GM21447 (cell line): ENCODE measurements around the gene SLC7A9.

Source experiments
- ATAC-seq: cut with Tn5 transposase; IDR thresholded peaks from one replicate; pipeline ENCODE4 v1.9.1; 2021; ENCODE audit not compliant: unreplicated experiment

Gene SLC7A9

GRCh38 chr19:32869369-32869965 lies at the start of gene SLC7A9:
Gene SLC7A9, minus strand, starts transcription at chr19:32869767. Its CDS starts 1,233 bp downstream, at chr19:32868534.
- ATAC-seq: no peak

GRCh38 chr19:32919365-32919764 lies 49.8 kb upstream of the SLC7A9 start:
- no peak for ATAC-seq

- no peak for ATAC-seq
Measured at GRCh38 chr19:32917616-32917996, 48.0 kb upstream of the SLC7A9 start.

GRCh38 chr19:32916969-32917615 lies 47.5 kb upstream of the SLC7A9 start:
- no peak for ATAC-seq

- ATAC-seq: no peak
Measured at GRCh38 chr19:32914879-32915660, 45.5 kb upstream of the SLC7A9 start.

- ATAC-seq: no peak
Measured at GRCh38 chr19:32911467-32911866, 41.9 kb upstream of the SLC7A9 start.

- no peak for ATAC-seq
Measured at GRCh38 chr19:32910874-32911273, 41.3 kb upstream of the SLC7A9 start.

DNA sequence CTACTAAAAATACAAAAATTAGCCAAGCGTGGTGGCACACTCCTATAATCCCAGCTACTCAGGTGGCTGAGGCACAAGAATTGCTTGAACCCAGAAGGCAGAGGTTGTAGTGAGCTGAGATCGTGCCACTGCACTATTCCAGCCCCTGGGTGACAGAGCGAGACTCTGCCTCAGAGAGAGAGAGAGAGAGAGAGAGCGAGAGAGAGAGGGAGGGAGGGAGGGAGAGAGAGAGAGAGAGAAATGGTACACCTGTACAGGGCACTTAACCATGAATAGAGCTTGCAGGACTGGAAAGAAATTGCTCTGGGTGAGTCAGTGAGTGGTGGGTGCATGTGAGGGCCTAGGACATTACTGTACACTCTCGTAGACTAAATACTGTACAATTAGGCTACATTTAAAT lies 40.5 kb upstream of the SLC7A9 start:
- no peak for ATAC-seq

DNA sequence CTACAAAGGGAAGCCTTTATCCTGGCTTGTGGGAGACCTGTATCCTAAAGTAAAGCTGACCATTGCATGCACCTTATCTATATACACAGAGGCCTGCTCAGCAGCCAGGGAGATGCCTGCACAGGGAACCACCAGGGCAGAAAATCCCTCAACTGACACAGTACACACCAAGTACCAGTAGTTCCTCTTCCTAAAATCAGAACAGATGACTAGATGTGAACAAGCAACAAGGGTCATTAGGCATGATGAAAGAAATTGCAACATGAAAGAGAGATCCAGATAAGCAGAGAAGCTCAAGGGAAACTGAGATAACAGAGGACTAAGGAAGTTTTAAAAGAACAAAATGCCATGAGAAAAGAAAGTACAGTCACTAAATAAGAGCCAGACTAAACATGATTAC lies 39.7 kb upstream of the SLC7A9 start:
- ATAC-seq: no peak

GRCh38 chr19:32908641-32909190 lies 39.1 kb upstream of the SLC7A9 start:
- no peak for ATAC-seq

- no peak for ATAC-seq
Measured at GRCh38 chr19:32902448-32902847, 32.9 kb upstream of the SLC7A9 start.

DNA sequence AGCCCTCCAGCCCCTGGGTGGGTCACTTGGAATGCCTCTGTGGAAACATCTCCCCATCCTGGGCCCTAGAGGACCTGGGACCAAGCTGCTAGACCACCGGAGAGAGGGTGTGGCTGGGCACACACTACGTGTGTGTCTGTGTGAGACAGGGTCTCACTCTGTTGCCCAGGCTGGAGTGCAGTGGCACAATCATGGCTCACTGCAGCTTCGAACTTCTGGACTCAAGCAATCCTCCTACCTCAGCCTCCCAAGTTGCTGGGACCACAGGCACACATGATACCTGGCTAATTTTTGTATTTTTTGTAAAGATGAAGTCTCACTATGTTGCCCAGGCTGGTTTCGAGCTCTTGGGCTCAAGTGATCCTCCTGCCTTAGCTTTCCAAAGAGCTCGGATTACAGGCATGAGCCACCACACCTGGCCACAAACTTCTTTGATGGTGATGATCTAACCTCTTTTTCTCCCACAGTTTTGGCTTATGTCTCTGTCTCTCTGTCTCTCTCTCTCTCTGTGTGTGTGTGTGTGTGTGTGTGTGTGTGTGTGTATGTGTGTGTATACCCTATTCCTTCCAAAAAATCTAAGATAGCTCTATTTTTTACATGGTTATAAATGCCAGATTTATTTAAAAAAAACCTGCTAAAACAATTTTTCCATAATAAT lies 32.1 kb upstream of the SLC7A9 start:
- no peak for ATAC-seq

GRCh38 chr19:32896516-32897214 lies 27.1 kb upstream of the SLC7A9 start:
- no peak for ATAC-seq

DNA sequence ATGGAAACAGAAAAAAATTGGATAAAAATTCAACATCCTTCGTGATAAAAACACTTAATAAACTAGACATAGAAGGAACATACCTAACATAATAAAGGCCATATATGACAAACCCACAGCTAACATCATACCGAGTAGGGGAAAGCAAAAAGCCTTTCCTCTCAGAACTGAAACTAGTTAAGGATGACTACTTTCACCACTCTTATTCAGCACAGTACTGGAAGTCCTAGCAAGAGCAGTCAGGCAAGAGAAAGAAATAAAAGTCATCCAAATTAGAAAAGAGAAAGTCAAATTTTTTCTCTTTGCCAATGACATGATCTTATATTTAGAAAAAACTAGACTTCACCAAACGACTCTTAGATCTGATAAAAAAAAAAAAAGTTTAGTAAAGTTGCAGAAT lies 25.8 kb upstream of the SLC7A9 start:
- no peak for ATAC-seq

DNA sequence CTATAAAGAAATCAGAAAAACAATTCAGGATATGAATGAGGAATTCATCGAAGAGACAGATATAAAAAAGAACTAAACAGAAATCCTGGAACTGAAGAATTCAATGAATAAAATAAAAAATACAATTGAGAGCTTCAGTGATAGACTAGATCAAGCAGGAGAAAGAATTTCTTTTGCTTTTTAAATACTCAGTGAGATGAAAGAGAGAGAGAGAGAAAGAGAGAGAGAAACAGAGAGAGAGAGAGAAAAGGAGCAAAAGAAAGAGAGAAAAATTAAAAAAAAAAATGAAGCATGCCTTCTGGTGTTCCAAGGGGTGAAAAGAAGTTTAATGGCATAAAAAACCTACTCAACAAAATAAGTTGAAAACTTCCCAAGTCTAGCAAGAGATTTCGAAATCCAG lies 22.0 kb upstream of the SLC7A9 start:
- no peak for ATAC-seq

DNA sequence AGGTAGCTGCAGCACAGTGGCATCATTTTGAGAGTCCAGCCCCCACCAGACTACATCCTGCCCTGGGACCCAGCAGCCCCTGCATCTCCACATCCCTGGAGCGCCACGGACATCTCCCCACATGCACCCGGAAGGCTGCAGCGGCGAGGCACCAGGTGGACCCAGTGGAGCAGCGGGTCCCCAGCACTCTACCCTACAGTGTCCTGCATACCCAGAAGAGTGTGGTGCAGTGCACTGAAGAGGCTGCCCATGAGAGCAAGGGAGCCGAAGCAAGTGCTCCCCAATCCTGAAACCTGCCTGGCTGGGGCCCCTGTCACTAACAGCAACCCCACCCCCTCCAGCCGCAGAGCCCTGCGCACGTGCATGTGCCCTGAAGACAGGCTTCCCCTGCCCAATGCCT lies 21.3 kb upstream of the SLC7A9 start:
- ATAC-seq: no peak

- no peak for ATAC-seq
Measured at GRCh38 chr19:32890326-32890725, 20.8 kb upstream of the SLC7A9 start.

- no peak for ATAC-seq
Measured at GRCh38 chr19:32889137-32889934, 19.8 kb upstream of the SLC7A9 start.

DNA sequence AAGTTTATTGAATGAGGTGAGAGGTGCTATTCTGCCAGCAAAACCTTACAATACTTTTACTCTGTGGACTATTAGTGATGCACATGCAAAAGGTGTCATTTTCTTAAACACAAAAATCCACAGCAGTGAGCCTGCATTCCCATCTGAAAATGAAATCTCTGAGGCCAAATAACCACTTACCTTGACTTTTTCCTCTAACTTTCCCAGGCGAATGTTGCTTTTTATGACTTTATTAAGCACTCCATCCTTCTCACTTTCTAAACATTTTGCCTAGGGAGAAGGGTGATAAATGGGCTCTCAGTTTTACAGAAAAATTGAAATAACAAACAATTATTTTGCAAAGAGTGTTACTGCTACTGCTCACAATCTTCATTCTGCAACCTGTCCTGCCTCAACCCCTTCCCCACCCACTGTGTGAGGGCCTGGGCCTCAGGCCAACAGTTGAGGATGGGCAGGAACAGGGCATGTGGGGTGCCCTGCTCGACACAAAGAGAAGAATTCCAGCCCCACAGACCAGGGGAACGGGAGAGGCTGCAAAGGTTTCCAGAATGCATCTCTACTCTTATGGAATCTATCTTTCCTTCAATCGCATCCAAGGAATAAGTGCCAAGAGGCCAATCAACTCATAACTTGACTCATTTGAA lies 18.1 kb upstream of the SLC7A9 start:
- no peak for ATAC-seq

GRCh38 chr19:32886241-32886640 lies 16.7 kb upstream of the SLC7A9 start:
- no peak for ATAC-seq
